ENCODE results near the gene PRDM5.
A peak's percentile ranks its signal among the peaks of the same experiment; 100 is the strongest.

PRDM5 gene

GRCh38 chr4:120821029-120821428 lies 101.5 kb downstream of the PRDM5 start:
- no peak for DNase-seq (ENCODE audit: low read depth)
- no peak for TF ChIP-seq CTCF (IDR thresholded peaks at IDR 0.05; ENCODE audit: insufficient read depth, low read depth, low read length, missing control alignments)
- no peak overlapping the region for H3K4me3 ChIP-seq (ENCODE audit: low read length)

DNA sequence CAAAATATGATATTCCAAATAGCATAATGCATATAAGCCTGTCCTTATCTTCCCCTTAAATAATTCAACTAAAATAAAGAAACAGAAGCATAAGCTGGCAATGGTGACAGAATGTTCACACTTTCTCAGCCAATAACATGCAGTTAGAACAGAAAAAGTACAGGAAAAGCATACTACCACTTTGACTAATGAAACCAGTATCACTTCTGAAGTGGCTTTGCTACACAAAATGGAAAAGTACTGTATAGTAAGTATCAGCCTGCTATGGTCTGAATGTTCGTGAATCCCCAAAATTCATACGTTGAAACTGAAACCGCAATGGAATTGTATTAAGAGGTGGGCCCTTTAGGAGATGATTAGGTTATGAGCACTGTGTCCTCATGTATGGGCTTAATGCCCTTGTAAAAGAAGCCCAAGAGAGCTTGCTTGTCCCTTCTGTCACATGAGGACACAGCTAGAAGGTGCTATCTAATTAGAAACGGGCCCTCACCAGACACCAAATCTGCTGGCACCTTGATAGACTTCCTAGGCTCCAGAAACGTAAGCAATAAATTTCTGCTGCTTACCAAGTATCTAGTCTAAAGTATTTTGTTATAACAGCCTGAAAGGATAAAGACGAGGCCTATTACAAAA lies 102.6 kb downstream of the PRDM5 start:
- TF ChIP-seq CTCF (IDR thresholded peaks at IDR 0.05; ENCODE audit: insufficient read depth, low read depth, low read length, missing control alignments), result no peak
- no peak overlapping the region for H3K4me3 ChIP-seq (ENCODE audit: low read length)
- DNase-seq (ENCODE audit: low read depth), result no peak

GRCh38 chr4:120816296-120816965 lies 106.1 kb downstream of the PRDM5 start:
- DNase-seq (ENCODE audit: low read depth), result no peak
- TF ChIP-seq CTCF (IDR thresholded peaks at IDR 0.05; ENCODE audit: insufficient read depth, low read depth, low read length, missing control alignments), result no peak
- no peak overlapping the region for H3K4me3 ChIP-seq (ENCODE audit: low read length)

GRCh38 chr4:120815361-120815760 lies 107.2 kb downstream of the PRDM5 start:
- H3K4me3 ChIP-seq (ENCODE audit: low read length), result no peak overlapping the region
- no peak for TF ChIP-seq CTCF (IDR thresholded peaks at IDR 0.05; ENCODE audit: insufficient read depth, low read depth, low read length, missing control alignments)
- DNase-seq (ENCODE audit: low read depth), result no peak

GRCh38 chr4:120814886-120815285 lies 107.6 kb downstream of the PRDM5 start:
- no peak for TF ChIP-seq CTCF (IDR thresholded peaks at IDR 0.05; ENCODE audit: insufficient read depth, low read depth, low read length, missing control alignments)
- no peak for DNase-seq (ENCODE audit: low read depth)

GRCh38 chr4:120812216-120812615 lies 110.3 kb downstream of the PRDM5 start:
- no peak for DNase-seq (ENCODE audit: low read depth)
- no peak overlapping the region for H3K4me3 ChIP-seq (ENCODE audit: low read length)
- no peak for TF ChIP-seq CTCF (IDR thresholded peaks at IDR 0.05; ENCODE audit: insufficient read depth, low read depth, low read length, missing control alignments)

More at GRCh38 chr4:120814886-120815285, 107.6 kb downstream of the PRDM5 start:
- H3K4me3 ChIP-seq (ENCODE audit: low read length), result no peak overlapping the region

DNA sequence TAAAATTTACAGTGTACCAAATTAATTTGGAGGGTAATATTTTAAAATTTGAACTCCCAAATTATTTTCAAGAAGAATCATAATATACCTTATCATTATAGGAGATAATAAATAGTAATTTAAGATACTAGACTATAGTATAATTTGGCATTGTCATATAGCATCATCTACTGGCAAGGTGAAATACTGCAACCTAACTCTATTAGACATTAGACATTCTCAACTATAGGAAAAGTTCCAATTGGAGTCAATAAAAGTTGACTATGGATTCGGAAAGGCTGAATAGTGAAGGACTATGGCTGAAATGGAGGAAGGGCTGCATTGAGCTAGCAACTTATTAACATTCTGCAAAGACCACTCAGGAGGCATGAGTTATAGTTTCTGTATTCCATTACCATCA lies 113.0 kb downstream of the PRDM5 start:
- no peak for DNase-seq (ENCODE audit: low read depth)
- peak; percentile 32 for TF ChIP-seq CTCF (IDR thresholded peaks at IDR 0.05; ENCODE audit: insufficient read depth, low read depth, low read length, missing control alignments)
- H3K4me3 ChIP-seq (ENCODE audit: low read length), result no peak overlapping the region
